Activated CD4-positive, CD25-positive, alpha-beta regulatory T cell treated with anti-CD3 and anti-CD28 coated beads, Interleukin-2, amount 50 U/mL, for 16 hours (primary cell): ENCODE measurements around the gene KSR2.

Experiments
- DNase-seq: peaks from one replicate; pipeline ENCODE4 v3.0.0-alpha.2; 2020; ENCODE audit warnings: low read depth, low spot score

The KSR2 gene

GRCh38 chr12:117692512-117692911 lies 276.3 kb downstream of the KSR2 start:
- DNase-seq: no peak

GRCh38 chr12:117689857-117690256 lies 278.9 kb downstream of the KSR2 start:
- DNase-seq: no peak

- no peak for DNase-seq
These were observed 280.3 kb downstream of the KSR2 start for GRCh38 chr12:117688446-117688845.

- no peak for DNase-seq
These were observed 281.8 kb downstream of the KSR2 start for GRCh38 chr12:117686911-117687377.

- DNase-seq: no peak
These were observed 282.6 kb downstream of the KSR2 start for GRCh38 chr12:117686210-117686609.

GRCh38 chr12:117685110-117685926 lies 283.5 kb downstream of the KSR2 start:
- no peak for DNase-seq

- no peak for DNase-seq
These were observed 284.3 kb downstream of the KSR2 start for GRCh38 chr12:117684471-117684870.

- DNase-seq: no peak
These were observed 288.5 kb downstream of the KSR2 start for GRCh38 chr12:117680312-117680711.

GRCh38 chr12:117679776-117680175 lies 289.0 kb downstream of the KSR2 start:
- no peak for DNase-seq

GRCh38 chr12:117674763-117675162 lies 294.0 kb downstream of the KSR2 start:
- no peak for DNase-seq

- DNase-seq: no peak
These were observed 294.5 kb downstream of the KSR2 start for GRCh38 chr12:117674313-117674712.

- DNase-seq: no peak
These were observed 297.1 kb downstream of the KSR2 start for GRCh38 chr12:117671734-117672133.

- DNase-seq: no peak
These were observed 304.6 kb downstream of the KSR2 start for GRCh38 chr12:117664169-117664568.

GRCh38 chr12:117662620-117663395 lies 306.0 kb downstream of the KSR2 start:
- DNase-seq: no peak

- DNase-seq: no peak
These were observed 306.6 kb downstream of the KSR2 start for GRCh38 chr12:117662220-117662619.

GRCh38 chr12:117661471-117661870 lies 307.3 kb downstream of the KSR2 start:
- DNase-seq: no peak

- DNase-seq: no peak
These were observed 307.9 kb downstream of the KSR2 start for GRCh38 chr12:117660896-117661295.

- no peak for DNase-seq
These were observed 310.6 kb downstream of the KSR2 start for GRCh38 chr12:117658226-117658625.

- DNase-seq: no peak
These were observed 319.0 kb downstream of the KSR2 start for GRCh38 chr12:117649796-117650195.

- DNase-seq: no peak
These were observed 322.3 kb downstream of the KSR2 start for GRCh38 chr12:117646520-117646919.

GRCh38 chr12:117645473-117645872 lies 323.3 kb downstream of the KSR2 start:
- no peak for DNase-seq

- DNase-seq: no peak
These were observed 324.8 kb downstream of the KSR2 start for GRCh38 chr12:117643971-117644370.

- DNase-seq: no peak
These were observed 326.9 kb downstream of the KSR2 start for GRCh38 chr12:117641885-117642284.
